OCI-M2 (cell line): ENCODE measurements around the gene TNS2.
A peak's percentile ranks its signal among the peaks of the same experiment; 100 is the strongest.
"Not testable (repeated sequence)": the region's sequence is repeated elsewhere in the genome, so short reads cannot be mapped to it uniquely, and the experiment has no call there.

ENCODE experiments used
- DNase-seq: peaks from one replicate; lab custom pipeline; 2025; ENCODE audit not compliant: unreplicated experiment; lab: John Stamatoyannopoulos, UW

The TNS2 gene

DNA sequence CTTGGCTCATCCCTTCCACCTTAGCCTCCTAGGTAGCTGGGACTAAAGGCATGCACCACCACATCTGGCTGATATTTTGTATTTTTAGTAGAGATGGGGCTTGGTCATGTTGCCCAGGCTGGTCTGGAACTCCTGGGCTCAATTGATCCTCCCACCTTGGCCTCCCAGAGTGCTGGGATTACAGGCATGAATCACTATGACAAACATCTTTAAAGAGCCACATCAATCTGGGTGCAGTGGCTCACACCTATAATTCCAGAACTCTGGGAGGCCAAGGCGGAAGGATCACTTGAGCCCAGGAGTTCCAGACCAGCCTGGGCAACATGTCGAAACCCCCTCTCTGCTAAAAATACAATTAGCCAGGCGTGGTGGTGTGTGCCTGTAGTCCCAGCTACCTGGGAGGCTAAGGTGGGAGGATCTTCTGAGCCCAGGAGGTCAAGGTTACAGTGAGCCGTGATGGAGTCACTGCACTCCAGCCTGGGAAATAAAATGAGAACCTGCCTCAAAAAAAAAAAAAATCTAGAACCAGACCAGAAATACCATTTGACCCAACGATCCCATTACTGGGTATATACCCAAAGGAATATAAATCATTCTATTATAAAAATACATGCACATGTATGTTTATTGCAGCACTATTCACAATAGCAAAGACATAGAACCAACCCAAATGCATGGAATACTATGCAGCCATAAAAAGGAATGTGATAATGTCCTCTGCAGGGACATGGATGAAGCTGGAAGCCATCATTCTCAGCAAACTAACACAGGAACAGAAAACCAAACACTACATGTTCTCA is 45.1 kb downstream of the TNS2 start:
- DNase-seq, result not testable (repeated sequence)

DNA sequence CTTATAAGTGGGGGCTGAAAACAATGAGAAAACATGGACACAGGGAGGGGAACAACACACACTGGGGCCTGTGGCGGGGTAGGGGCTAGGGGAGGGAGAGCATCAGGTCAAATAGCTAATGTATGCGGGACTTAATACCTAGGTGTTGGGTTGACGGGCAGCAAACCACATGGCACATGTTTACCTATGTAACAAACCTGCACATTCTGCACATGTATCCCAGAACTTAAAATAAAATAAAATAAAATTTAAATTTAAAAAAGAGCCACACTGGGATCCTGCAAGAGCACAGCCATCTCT is 45.7 kb downstream of the TNS2 start:
- DNase-seq, result not testable (repeated sequence)

DNA sequence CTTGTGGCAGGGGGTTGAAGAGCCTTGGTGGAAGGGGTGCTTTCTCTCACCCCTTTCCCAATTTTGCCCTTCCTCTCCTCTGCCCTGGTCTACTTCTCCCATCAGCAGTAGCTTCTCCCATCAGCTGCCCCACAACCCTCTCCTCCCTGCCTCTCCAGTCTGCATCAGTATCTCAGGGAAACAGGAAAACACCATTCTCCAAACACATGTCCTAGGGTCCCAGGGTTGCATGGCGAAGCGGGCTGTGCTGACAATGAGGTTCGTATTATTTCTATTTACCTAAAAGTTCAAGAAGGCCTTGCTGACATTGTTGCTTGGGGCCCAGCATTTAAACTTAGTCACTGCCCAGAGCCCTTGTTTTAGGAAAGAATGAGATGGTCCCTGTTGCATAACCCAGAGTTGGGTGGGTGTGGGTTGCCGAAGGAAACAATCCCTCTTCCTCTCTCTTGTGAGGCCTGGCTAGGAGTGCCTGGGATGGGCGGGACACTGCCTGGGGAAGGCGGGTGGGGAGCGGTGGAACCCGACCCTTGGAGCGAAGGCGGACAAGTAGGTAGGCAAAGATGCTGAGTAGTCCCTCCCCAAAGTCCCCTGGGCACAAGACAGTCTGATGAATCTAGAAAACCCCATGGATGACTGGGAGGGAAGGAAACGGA is 46.4 kb downstream of the TNS2 start:
- no peak for DNase-seq

DNA sequence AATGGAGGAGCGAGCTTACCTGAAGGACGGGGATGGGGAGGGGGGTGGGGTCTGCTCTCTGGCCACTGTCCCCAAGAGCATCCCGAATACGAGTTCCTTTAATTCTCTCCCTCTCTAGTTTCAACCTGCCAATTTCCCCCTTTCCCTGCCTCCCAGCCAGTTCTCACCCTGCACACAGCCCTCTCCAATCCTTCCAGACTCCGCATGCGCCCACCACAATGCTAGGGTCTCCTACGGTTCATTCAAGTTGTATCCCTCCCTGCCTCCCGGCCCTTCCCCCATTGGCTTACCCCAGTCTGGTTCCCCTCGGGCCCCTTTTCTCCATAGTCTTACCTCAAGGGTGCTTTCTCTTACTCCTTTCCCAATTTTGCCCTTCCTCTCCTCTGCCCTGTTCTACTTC is 46.9 kb downstream of the TNS2 start:
- no peak for DNase-seq

DNA sequence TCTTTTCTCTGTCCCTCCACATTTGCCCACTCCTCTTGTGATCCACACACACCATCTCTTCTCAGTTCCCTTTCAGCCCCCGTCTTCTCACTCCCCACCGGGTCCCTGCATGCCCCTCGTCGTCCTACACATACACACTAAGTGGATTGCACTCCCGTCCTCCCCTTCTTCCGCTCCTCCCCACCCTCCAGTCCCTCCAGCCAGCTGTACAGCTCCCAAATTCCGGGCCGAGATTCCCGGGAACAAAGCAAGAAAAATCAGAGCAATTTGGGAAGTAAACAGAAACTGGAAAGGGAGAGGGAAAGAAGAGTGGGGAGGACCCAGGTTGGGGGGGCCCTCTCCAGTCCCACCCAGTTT is 47.3 kb downstream of the TNS2 start:
- no peak for DNase-seq

DNA sequence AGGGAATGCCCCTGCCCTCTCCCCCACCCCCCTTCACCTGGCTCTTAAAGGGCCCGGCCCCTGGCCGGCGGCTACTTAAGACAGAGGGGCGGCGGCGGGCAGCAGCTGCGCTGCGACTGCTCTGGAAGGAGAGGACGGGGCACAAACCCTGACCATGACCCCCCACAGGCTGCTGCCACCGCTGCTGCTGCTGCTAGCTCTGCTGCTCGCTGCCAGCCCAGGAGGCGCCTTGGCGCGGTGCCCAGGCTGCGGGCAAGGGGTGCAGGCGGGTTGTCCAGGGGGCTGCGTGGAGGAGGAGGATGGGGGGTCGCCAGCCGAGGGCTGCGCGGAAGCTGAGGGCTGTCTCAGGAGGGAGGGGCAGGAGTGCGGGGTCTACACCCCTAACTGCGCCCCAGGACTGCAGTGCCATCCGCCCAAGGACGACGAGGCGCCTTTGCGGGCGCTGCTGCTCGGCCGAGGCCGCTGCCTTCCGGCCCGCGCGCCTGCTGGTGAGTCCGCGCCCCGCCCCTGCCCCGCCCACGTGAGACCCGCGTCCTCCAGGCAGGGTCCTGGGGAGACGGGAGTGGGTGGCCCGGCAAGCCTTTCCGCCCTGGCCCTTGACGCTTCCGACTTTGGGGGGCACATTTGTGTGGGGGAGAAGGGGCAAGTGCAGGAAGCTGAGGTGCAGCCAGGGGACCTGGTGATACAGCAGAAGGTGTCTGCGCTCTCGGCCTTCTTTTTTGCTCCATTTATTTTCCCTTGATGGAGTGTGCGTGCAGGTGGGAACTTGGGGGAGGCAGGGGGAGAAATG is 47.9 kb downstream of the TNS2 start, which contains the start of gene IGFBP6:
Gene IGFBP6, plus strand, starts transcription at position 104 of the 790 bp plus-strand sequence. Its CDS starts 51 bp downstream, at position 155.
- no peak for DNase-seq

DNA sequence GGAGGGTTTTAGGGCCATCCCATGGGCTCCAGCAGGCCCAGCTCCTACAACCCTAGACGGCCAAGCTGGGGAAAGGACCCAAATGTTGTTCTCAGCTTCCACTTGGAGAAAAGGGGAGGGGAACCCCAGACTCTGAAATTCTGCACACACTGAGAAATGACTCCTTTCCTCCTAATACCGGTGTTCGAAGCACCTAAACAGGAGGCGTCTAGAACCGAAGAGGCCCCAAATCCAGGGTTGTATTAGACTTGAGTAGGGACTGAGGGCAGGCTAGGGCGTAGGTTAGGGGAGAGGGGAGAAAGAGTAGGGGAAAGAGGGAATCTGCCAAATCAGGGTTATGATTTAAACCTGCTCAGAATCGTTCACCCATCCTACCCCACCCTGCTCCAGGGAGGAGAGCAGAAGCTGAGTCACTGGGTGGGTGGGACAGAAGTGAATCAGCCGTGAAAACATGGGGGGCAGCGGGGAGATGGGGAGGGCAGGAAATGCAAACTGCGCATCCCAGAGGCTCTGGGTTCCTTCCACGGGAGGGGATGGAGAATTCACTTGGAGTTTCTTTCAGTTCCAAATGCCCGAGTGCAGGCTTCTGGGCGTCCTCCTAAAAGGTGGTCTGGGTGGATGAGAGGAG is 48.6 kb downstream of the TNS2 start:
- no peak for DNase-seq

DNA sequence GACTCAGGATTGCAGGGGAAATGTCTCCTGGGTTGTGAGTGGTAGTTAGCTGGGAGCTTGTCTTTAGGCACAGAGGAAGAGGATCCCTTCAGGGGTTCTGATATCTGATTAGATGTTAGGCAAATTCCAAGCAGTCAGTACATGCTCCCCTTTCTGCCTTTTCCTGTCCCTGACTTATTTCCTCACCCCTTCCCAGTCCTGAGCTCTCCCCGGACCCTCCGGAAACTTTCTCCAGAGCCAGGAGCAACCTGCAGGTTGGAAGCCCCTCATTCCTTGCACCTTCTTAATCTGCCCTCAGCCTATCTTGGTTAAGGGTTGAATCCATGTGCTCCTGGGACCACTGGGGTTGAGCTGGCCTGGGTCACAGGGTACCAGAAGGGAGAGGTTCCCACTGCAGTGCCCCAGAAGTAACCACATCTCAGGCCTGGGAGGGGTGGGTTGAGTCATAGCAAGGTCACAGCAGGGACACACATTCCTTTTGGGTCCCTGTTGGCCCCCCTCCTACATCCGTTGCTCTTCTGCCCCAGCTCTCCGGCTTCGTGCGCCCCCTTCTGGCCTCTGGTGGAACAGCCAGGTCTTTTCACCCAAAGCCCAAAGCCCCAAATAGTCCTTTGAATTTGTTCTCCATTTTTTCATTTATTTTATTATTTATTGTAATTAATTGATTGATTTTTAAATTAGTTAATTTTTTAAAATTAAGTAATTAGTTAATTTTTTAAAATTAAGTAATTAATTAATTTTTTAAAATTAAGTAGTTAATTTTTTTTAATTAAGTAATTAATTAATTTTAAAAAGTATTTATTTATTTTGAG is 49.4 kb downstream of the TNS2 start:
- DNase-seq, result peak; percentile 18

DNA sequence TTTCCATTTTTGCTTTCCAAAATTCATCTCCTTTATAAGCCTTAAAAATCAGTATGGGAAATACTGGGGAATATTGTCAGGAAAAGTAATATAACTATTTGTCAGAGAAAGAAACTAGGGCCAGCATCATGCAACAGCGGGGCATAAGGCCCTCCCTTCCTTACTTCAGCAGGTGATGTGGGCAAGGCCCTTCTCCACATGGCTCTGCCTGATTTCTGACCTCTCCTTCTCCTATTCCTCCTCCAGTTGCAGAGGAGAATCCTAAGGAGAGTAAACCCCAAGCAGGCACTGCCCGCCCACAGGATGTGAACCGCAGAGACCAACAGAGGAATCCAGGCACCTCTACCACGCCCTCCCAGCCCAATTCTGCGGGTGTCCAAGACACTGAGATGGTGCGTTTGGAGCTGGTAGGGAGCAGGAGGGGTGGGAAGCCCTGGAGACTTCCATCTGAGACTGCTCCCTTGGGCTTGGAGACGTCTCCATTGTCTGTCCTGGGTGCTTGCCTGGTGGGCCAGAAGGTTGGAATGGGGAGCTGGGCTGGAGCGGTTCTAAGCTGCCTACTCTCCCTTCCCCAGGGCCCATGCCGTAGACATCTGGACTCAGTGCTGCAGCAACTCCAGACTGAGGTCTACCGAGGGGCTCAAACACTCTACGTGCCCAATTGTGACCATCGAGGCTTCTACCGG is 50.7 kb downstream of the TNS2 start:
- no peak for DNase-seq

DNA sequence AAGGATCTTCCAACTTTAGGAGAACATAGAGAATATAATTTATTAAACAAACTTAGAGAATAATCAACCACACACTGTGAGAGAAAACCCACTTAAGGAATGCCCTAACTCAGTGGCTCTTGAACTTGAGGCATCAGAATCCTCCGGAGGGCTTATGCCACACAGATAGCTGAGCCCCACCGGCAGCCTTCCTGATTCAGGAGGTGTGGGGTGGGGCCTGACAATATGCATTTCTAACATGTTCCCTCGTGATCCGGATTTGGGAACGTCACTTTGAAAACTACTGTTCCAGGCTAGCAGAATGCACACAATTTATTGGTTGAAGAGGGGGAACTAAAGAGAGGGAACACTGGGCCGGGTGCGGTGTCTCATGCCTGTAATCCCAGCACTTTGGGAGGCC is 51.4 kb downstream of the TNS2 start:
- no peak for DNase-seq

DNA sequence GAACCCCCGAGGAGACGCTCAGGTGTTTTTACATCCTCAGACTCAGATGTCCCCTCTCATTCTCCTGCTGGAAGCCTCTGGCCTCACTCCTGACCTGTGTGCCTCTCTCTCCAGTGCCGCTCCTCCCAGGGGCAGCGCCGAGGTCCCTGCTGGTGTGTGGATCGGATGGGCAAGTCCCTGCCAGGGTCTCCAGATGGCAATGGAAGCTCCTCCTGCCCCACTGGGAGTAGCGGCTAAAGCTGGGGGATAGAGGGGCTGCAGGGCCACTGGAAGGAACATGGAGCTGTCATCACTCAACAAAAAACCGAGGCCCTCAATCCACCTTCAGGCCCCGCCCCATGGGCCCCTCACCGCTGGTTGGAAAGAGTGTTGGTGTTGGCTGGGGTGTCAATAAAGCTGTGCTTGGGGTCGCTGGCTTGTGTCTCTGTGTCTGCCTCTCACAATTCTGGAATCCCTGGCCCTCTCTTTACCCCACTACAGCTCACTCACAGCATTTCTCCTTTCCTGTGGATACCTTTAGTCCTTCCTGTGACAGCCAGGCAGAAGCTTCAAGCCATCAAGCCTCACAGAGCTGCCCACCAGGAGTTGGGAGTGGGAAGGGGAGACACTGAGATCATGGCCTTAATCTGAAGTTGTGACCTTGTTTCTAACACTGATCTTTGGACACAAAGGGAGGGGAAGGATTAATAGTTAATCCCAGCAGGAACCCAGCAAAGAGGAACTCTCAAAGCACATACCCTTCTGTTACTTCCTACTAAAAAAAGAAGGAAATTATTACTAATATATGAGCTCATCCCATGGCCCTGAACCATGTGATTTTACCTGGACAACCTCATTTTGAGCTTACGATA is 52.3 kb downstream of the TNS2 start:
- no peak for DNase-seq

DNA sequence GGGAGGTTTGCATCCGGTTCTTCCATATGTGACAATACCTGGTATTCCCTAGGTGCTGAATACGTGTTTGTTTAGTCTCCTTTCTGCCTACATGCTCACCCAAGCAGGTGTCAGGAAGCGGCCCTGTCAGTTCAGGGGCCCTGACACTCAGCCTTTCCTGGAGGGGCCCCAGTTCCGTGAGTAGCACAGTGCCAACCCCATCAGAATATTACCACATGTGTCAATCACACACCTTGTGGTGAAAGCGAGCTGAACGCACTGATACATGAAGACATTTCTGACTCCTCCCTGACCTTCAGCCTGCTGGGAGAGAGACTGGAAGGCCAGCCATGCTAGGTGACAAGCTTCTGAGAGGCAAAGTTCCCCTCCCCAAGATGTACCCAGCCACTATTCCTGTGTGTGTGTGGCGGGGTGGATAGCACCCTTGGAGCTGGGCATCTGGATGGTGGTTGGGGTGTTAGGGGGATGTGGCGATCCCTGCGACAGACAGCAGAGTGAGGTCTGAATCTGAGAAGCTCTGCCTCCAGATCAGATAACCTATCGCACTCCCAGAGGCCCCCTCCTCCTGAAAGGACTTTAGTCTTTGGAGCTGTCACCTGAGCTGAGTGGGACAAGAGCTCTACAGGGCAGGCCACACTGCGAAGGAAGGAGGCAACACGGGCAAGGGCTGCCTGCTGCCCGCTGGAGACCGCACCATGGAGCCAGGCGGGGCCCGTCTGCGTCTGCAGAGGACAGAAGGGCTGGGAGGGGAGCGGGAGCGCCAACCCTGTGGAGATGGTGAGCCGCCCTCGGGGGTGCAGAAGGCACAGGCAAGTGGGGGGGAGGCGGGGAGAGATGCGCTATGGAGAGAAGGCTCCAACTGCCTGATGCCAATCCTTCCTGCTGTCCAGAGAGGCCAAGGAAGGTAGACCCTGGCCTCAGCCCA is 53.3 kb downstream of the TNS2 start, which contains the start of gene SOAT2:
Gene SOAT2, plus strand, starts transcription at position 604 of the 925 bp plus-strand sequence. Its CDS starts 92 bp downstream, at position 696.
- no peak for DNase-seq

DNA sequence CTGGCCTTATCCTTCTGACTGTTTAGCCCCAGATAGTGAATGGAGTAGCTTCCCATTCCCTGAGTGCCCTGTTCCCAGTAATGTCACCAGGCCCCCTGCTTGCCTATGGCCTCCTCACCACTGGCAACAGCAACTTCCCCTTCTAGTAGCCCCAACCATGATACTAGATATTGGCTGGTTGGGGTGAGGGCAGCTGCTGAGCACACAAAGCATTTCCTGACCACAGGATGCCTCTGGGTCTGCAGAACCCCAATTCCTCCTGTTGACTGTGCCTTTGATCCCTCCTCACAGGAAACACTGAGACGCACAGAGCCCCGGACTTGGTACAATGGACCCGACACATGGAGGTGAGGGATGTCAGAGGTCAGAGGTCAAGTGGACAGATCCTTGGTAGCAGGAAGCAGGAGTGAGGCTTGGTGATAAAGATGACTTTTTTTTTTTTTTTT is 54.0 kb downstream of the TNS2 start:
- DNase-seq, result no peak

DNA sequence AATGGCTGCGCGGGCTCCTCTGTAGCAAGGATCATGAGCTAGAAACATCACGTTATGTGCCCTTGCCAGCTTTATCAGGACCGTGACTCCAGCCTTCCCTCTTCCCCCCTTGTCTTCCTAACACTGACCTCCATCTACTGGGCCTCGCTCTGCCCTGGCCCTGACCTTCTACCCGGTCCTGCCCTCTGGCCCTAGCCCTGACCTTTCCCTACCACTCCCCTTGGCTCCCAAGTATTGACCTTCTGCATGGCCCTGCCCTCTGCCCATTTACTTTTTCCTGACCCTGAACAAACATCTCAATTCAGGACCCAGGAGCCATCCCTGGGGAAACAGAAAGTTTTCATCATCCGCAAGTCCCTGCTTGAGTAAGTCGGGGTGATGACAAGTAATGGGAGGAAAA is 55.4 kb downstream of the TNS2 start:
- no peak for DNase-seq

DNA sequence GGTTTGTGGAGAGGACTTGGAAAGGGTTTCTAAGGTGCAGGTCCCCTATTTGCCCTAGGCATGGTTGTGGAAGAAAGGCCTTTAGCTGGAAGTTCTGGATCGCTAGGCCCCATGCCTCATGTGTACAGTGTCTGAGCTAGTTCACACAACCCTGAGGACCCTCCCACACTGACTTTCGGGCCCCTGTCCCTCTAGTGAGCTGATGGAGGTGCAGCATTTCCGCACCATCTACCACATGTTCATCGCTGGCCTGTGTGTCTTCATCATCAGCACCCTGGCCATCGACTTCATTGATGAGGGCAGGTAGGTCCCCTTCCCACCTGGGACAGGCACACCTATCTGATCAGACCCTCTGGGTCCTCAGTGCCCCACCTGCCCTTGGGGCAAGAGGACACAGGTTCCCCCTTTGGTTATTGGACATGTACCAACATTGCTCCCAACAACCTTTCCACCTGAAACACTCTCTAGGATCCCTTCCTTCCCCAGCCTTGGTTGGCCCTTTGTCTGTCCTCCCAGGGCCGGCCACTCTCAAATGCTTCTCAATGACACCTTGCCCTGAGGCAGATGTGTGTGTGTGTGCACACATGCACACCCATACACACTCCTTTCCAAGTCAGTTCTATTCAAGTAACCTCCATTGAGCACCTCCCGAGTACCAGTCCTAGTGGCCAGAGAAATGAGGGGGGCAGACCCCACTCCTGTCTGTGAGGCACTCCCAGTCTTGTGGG is 56.0 kb downstream of the TNS2 start:
- no peak for DNase-seq

DNA sequence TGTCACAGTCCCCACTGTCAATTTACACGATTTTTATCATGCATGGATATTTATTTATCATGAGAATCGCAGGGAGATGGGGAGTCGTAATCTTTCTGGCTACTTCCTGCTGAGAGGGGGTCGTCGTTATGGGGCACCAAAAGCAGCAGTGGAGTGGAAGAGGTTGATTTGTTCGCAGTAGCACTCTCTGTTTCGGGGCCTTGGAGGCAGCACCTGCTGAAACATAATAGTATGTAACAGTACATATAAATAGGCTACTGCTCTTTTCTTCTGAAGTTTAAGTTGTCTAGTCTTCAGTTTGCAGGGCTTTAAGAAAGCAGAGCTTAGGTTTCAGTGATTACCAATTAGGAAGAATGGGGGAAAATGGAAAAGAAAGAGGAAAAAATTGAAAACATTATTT is 57.3 kb downstream of the TNS2 start:
- DNase-seq, result no peak

DNA sequence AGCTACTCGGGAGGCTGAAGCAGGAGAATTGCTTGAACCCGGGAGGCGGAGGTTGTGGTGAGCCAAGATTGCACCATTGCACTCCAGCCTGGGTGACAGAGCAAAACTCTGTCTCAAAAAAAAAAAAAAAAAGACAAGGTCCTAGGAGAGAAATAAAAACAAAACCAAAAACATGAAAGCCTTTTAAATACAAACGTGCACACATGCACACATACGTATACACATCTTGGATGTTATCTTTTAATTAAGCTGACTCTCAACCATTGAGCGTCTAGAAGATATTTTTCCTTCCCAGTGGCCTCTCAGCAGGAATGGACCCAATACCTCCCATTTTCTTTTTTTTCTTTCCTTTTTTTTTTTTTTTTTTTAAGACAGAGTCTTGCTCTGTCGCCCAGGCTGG is 62.6 kb downstream of the TNS2 start:
- not testable (repeated sequence) for DNase-seq
